ENCODE data around the gene AKR1E2.

AKR1E2 gene

DNA sequence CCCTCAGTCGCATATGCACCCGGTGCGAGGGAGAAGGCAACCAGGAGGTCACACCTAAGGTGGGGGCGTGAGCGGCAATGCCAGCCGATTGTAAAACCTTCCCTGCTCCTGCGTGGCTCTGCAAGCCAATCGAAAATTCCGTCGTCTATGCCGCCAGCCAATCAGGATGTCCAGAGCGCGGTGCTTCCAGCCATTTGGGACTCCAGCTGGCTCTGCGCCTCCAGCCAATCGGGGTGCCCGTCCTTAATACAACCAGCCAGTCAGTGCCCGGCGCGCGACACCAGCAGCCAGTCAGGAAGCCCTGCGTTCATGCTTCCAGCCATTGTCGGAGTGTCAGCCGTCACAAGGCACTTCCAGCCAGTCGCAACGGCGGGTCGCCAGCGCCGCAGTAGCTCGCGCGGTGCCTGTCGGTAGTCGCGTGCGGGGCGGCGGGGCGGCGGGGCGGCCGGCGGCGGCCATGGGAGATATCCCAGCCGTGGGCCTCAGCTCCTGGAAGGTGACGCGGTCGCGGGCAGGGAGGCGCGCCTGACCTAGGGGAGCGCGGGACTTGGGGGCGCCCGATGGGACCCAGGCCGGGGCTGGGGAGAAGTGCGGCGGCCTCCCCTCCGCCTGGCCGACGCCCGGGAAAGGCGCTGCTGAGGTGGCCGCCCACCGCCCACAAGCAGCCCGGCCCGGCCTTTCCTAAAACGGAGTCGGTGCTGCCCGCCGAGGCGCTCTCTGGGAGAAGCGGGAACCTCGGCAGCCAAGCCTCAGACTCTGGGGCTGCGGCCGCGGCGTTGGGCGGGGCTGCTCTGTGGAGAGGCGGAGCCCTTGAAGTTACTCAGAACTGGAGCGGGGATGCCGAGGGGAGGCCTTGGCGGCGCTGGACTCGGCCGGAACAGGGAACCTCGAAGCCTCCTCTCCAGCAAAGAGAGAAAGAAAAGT, at the start of gene AKR1E2:
Gene AKR1E2 (plus strand): TSS at position 340 of the 924 bp plus-strand sequence. CDS start 118 bp downstream, at position 458.
- in situ Hi-C loops (cut with MboI; ENCODE audit: low pct_unique_long_range_greater_than_20kb, low sequenced_read_pairs): loop anchor here (25.0 kb wide), 2 partner anchors 561 to 786 kb away; no protein-coding TSS in a partner anchor
- peak; percentile 58 for DNase-seq

DNA sequence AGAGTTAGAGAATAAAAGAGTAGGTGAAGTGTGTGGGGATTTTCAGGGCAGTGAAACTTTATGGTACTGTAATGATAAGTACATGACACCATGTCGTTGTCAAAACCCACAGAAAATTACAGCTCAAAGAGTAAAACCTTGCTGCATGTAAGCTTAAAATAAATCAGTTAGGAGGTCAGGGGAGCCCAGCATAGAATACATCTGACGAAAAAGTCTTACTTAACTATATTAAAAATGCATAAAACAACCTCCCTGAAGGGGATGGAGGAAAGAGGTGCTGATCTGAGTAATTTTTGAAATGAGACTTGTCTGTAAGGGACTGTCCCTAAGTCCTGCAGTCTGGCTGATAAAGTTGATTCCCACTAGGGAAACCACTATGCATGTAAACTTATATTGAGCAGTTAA, 49.8 kb upstream of the AKR1E2 start:
- no peak for DNase-seq
- in situ Hi-C loops (cut with MboI; ENCODE audit: low pct_unique_long_range_greater_than_20kb, low sequenced_read_pairs): no loop called here

DNA sequence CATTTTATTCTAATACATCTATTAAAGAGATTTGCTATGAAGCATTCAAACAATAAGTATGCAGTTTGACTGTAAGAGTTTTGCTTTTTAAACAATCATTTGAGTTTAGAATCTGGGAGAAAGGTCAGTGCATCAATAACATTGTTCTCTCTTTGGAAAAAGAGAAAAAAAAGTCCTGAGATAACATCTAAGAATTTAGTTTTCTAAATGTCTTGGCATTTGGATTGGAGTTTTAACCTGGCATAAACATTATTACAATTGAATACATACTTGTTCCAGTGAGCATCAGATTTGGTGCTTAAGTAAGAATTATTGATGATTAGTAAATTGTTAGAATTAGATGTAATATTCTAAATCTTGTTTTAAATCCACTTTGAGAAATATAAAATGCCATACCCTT, 47.2 kb upstream of the AKR1E2 start:
- no peak for DNase-seq
- in situ Hi-C loops (cut with MboI; ENCODE audit: low pct_unique_long_range_greater_than_20kb, low sequenced_read_pairs): no loop called here

DNA sequence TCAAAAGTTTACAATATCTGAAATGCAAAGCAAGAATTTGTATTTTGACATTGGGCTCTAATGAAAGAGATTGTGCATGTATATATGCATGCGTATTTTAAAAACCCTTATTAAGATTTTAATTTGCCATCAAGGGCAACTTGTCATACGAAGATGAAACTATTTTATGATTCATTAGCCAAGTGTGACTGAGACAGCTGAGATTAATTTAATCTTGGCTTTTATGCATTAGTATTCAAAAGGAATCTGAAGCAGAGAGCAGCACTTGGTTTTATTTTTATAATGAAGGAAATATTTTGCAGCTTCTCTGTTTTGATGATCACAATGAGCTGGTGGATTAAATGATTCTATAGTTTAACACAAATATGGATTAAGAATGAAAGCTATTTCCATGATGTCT, 45.9 kb upstream of the AKR1E2 start:
- no peak for DNase-seq
- in situ Hi-C loops (cut with MboI; ENCODE audit: low pct_unique_long_range_greater_than_20kb, low sequenced_read_pairs): no loop called here

DNA sequence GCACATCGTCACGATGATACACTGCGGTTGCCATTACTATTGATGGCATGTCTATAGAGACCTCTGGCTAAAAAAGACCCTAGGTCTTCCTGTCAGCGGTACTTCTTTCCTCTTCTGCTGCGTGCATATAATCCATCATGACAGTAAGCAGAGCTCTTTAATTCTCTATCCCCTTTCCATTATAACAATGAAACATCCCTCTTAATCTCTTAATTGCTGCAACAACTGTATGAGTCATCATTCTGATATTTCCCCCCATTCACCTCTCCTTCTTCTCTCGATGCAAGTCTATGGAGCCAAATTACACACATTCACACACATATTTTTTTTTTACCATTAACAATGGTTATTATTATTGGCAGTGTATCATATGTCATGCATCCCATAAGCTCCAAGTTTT, 45.2 kb upstream of the AKR1E2 start:
- in situ Hi-C loops (cut with MboI; ENCODE audit: low pct_unique_long_range_greater_than_20kb, low sequenced_read_pairs): no loop called here
- no peak for DNase-seq

DNA sequence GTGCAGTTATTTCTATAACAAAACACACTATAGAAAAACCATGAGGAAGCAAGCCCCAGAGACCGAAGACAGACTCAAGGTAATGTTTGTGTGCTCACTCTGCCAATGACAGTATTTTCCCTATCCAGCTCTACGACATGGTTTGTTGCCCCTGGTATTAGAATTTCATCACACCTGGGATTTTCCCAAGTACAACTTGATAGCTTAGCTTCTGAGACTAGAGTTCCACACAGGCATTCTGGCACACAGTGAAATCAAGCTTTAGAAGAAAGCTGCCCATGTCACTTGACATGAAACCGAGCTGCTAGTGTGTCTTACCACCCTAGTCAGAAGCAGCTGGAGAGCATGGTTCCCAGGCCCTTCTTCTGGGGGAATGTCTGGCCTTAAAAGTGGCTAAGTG, 44.1 kb upstream of the AKR1E2 start:
- in situ Hi-C loops (cut with MboI; ENCODE audit: low pct_unique_long_range_greater_than_20kb, low sequenced_read_pairs): no loop called here

DNA sequence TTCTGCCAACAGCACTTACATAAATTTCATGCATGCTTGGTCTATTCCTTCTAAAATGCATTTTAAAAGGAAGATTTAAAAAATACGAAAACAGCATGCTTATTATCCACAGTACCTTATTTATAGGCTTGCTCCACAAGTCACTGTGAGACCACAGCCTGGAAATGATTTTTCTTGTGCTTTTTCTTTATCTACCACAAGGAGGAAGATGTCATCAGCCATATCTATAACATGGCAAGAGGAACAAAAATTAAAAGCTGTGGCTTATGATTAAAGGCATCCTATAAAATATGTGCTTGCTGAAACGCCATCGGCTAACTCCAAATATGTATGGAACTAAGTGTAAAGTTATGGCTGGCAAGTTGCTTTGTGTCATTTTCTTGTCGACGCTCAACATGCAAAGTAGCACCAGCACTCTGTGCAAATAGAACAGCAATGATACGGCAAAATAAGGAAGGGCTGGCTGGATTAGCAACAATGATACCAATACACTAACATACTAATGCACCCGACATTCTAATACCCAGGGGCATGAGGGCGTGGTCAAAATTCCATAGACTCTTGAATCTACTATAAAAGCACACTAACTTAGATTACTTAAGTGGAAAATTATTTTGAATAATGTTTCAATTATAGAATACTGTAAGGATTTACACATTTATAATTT, 41.2 kb upstream of the AKR1E2 start:
- in situ Hi-C loops (cut with MboI; ENCODE audit: low pct_unique_long_range_greater_than_20kb, low sequenced_read_pairs): no loop called here
- DNase-seq: peak; percentile 12

More for the DNA sequence above, 44.1 kb upstream of the AKR1E2 start:
- no peak for DNase-seq

DNA sequence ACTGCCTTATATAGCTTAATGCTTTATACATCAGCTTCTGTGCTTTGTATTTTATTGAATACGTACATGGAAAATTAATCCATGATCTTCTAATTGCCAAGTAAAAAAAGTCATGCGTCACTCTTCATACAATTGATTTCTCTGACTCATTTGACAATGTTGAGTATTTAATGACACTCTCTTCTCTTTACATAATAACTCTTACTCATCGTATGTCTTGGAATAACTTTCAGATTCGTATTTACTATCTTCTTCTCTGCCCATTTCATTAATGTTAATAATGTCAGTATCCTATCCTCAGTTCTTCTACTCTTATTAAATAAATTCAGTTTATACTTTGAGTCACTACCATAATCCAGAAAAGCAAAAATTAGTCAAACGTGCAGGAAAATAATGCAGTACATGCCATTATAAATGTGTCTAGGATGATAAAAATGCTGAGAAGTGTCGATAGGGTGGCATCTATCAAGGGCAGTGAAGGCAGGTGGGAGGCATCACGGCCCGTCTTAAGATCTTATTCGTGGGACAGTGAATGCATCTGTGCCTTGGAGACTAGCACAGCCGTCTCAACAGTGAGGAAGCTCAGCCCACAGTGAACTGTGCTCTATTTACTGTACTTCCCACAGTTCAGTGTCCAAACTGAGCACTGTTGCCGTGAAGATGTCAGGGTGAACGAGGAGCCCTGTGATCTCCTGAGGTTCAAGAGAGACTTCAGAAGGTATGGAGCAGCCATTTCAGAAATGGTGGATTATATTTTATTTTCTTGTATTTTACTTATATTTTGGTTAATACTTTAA, 39.8 kb upstream of the AKR1E2 start:
- no peak for DNase-seq
- in situ Hi-C loops (cut with MboI; ENCODE audit: low pct_unique_long_range_greater_than_20kb, low sequenced_read_pairs): no loop called here

DNA sequence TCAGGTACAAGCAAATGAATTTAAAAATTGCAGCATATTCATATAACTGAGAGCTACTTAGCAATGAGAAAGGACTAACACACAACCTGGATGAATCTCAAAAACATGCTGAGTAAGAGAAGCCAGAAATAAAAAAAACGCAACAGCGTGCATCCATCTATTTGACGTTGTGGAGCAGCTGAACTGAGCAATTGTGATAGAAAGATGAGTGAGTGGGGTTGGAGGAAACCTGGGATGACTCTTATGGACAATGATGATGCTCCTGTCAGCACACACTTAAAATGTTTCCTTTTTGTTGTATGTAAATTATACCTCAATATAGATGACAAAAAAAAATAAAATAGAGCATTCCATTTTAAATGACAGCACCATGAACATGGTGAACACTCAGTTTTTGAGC, 36.0 kb upstream of the AKR1E2 start:
- in situ Hi-C loops (cut with MboI; ENCODE audit: low pct_unique_long_range_greater_than_20kb, low sequenced_read_pairs): no loop called here
- no peak for DNase-seq

DNA sequence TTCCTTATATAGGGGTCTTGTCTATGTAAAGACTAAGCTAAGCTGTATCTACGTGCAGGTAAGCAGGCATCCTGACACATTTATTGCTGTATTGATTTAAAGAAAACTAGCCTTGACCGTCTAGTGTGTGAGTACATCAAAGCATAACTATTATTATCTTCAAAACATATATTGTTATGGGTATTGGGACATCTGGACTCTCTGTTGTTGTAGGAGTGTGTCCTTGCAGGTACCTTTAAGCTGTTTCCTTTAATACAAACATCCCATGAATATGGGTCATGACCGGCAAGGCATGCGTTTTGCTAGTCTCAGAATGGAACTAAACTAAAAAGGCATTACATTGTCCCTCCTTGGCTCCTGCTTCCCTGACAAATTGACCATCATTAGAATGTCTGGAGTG, 35.1 kb upstream of the AKR1E2 start:
- in situ Hi-C loops (cut with MboI; ENCODE audit: low pct_unique_long_range_greater_than_20kb, low sequenced_read_pairs): no loop called here

DNA sequence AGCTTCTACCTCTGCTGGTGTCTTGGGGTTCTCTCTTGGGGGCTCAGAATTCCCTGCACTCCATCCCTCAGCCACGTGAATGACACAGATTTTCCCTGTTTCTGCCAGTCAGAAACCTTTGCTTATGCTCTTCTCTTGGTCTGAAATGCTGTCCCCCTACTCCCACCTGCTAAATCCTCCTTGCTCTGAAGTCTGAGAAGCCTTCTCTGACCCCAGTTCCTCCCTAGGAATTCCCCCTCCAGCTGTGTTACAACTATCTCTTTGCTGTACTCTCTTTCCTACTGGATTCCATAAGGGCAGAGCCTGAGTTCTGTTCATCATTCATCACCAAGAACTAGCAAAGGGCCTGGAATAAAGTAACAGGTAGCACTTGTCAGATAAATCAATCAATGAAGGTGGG, 33.6 kb upstream of the AKR1E2 start:
- in situ Hi-C loops (cut with MboI; ENCODE audit: low pct_unique_long_range_greater_than_20kb, low sequenced_read_pairs): no loop called here
- no peak for DNase-seq

More for the DNA sequence above, 35.1 kb upstream of the AKR1E2 start:
- DNase-seq: no peak

DNA sequence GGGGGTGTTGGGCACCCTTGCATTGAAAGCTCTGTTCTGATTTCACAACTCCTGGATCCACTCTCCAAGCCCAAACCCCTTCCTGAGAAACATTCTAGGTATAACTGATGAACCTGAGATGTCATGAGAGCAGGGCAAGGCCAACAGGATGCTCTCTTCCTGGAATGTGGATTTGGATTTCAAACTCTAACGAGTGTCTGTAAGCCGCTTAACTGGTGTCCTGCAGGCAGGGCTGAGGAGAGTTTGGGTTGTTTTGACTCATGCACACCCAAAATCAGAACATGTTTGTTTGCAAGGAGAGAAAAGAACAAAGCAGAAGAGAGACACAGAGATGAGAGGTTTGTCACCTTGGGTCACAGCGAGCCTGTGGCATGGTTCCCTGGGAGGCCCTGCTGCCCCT, 24.6 kb upstream of the AKR1E2 start:
- in situ Hi-C loops (cut with MboI; ENCODE audit: low pct_unique_long_range_greater_than_20kb, low sequenced_read_pairs): no loop called here
- DNase-seq: no peak

DNA sequence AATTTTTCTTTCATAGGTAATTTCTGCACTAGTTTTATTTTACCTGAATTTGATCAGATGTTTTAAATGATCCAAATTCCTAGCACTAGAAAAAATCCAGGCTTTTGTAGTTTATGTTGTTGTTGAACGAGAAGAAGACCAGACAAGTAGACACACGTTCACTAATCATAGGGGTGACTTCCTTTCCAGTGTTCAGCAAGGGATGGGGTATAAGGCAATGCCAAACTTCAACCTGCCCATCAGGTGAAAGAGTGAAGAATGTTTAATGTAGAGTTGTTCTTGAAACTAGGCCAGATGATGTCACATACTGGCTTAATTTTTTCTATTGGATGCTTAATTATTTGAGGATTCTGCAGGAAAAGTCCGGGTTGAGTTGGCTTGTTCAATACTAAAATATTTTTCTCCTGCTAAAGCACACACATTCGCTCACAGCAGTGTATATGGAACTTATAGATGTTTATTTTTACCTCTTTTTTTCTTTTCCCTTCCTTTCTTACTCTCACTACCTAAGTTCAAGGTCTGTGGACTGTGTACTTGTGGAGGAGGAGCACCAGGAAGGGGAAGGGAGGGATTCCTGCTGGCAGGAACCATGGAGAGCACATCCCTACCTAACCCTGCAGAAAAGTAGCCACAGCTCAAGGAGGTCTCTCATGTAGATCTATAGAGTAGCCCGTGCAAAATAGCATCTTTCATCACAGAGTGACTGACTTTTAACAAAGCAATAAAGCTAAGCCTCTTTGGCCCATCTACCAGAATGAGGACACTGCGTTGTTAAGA, 23.1 kb upstream of the AKR1E2 start:
- in situ Hi-C loops (cut with MboI; ENCODE audit: low pct_unique_long_range_greater_than_20kb, low sequenced_read_pairs): no loop called here

DNA sequence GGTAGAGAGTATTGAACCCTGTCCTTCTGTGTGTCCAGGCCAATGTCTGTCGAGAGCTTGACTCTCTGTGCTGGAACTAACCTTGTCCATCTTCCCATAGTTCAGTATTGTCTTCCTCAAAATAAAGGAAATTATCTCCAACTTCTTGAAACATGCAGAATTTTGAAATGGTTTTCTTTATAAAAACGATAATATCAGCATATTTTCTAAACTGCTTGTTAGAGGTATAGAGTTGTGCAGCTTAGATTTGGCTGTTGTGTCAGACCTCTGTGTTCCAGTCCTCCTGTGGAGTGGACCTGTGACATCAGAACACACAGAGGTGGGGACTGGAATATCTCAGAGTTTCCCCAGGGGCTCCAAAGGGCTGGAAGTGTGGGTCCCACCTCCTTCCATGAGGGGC, 22.2 kb upstream of the AKR1E2 start:
- DNase-seq: no peak
- in situ Hi-C loops (cut with MboI; ENCODE audit: low pct_unique_long_range_greater_than_20kb, low sequenced_read_pairs): no loop called here

More for the DNA sequence above, 23.1 kb upstream of the AKR1E2 start:
- DNase-seq: no peak

DNA sequence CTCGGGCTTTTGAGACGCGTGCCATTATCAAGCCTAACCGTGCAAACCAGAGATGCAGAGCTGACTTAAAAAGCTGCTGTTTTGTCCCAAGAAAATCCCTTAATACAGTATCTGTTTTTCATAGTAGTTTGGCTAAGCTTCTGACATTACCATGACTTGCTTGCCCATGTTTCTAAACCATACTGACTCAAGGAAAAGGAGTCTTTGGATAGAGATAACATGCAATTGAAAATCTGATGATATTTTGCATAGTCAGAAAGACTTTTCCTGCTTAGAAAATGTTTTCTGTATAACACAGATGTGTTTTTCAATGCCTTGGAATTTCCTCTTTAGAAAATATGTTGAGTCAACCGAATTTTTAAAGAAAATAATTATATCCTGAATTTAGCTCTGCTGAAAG, 21.5 kb upstream of the AKR1E2 start:
- in situ Hi-C loops (cut with MboI; ENCODE audit: low pct_unique_long_range_greater_than_20kb, low sequenced_read_pairs): no loop called here
- no peak for DNase-seq

DNA sequence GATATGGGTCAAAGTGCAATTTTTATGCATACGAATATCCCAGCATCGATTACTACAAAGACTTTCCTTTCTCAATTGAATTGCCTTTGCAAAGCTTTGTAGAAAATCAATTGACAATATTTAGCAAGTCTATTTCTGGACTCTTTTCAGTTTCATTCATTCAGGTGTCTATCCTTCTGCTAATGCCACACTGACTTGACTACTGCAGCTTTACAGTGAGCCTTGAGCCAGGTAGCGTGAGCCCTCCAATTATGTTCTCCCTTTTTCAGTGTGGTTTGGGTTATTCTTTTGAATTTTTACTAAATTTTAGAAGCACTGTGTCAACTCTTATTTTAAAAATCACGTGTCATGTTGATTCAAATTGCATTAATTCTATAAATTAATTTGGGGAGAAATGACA, 19.5 kb upstream of the AKR1E2 start:
- in situ Hi-C loops (cut with MboI; ENCODE audit: low pct_unique_long_range_greater_than_20kb, low sequenced_read_pairs): no loop called here
- no peak for DNase-seq

DNA sequence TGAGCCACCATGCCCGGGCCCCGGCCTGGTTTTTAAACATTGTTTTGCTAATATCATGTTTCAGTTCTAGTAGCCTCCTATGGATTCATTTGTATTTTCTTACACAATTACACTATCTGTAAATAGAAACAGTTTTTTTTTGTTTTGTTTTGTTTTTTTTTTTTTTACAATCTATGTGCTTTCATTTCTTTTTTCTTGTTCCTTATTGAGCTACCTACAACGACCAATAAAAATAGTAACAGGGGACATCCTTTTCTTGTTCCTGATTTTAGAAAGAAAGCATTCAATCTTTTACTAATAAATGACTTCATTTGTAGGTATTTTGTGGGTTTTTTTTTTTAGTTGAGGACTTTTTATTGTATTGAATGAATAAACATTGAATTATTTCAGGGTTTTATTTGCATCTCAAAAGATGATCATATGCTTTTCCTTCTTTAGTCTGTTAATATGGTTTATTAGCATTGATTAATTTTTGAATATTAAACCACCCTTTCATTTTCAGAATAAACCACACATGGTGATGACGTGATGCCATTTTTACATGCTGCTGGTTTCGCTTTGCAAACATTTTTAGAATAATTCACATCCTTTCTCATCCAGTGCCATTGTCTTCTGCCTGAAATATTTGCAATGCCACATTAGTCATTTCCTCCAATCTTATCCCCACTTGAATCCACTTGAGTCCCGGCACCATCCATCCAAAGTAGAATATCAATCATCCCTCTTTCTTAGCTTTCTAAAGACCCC, 18.1 kb upstream of the AKR1E2 start:
- no peak for DNase-seq
- in situ Hi-C loops (cut with MboI; ENCODE audit: low pct_unique_long_range_greater_than_20kb, low sequenced_read_pairs): no loop called here

DNA sequence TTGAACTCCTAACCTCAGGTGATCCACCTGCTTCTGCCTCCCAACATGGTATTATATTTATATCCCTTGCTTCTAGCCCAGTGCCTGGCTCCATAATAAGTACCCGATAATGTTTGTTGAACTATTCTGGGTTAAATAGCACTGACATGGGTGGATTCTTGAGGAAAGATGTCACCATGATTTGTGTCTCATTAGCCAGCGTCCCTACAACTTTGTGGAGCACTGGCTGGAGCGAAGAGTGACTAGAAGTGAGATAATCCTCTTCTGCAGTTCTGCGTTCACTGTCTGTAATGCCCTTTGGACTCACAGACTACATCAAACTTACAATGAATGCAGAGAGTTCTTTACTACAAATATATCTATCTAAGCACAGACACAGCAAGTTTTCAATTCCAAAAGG, 16.9 kb upstream of the AKR1E2 start:
- in situ Hi-C loops (cut with MboI; ENCODE audit: low pct_unique_long_range_greater_than_20kb, low sequenced_read_pairs): no loop called here
- no peak for DNase-seq
